Right renal pelvis (tissue), 4 donors: Measurements from ENCODE around the gene MYL11. TPM values are rescaled to one million over a fixed set of nuclear protein-coding genes. Genes with fewer than 3 reads are reported as not detected.

Experiments used
- DNase-seq, 4 donors: peaks; one replicate each; pipeline ENCODE4 v3.0.0-alpha.2; 2013; ENCODE audit warnings: low read depth in 4 of 4, low spot score in 3 of 4, missing footprints in 1 of 4
- polyA plus RNA-seq, 4 donors: library from polyadenylated mRNA; unstranded; fragments of 120-200 nt; gene quantifications; one replicate each; pipeline ENCODE4 v1.2.1, GENCODE V29; 2013; ENCODE audit not compliant: insufficient read length in 4 of 4

MYL11 gene
- polyA plus RNA-seq, 4 donors, result 1.1 to 1.8 (median 1.4) TPM

GRCh38 chr16:30416047-30416603, 41.5 kb downstream of the MYL11 start:
- DNase-seq, result no peak

GRCh38 chr16:30416624-30417528, 42.3 kb downstream of the MYL11 start:
- DNase-seq, result no peak

- peak; percentile 82 to 88 (median 83) for DNase-seq
Measured at GRCh38 chr16:30417529-30418349, 43.1 kb downstream of the MYL11 start.

GRCh38 chr16:30418350-30419181, 44.0 kb downstream of the MYL11 start:
- DNase-seq, result no peak

- no peak for DNase-seq
Measured at GRCh38 chr16:30421010-30421409, 46.4 kb downstream of the MYL11 start.

Other genes starting within 250 kb of the MYL11 start
- gene CORO1A, start 191.2 kb upstream of the MYL11 start, polyA plus RNA-seq, result 10 to 100 TPM in 3 of 4 donors, 1 to 10 TPM in 1; 9.2 to 12.3 (median 11.2) TPM
- 10 to 100 TPM; 19.2 to 34.5 (median 23.0) TPM for gene BOLA2B, start 181.1 kb upstream of the MYL11 start, polyA plus RNA-seq
- gene SLX1A, start 180.9 kb upstream of the MYL11 start, polyA plus RNA-seq, result 10 to 100 TPM; 18.9 to 20.8 (median 20.1) TPM
- gene SULT1A3, start 175.5 kb upstream of the MYL11 start, polyA plus RNA-seq, result 10 to 100 TPM in 2 of 4 donors, 1 to 10 TPM in 2; 4.1 to 12.8 (median 10.6) TPM
- gene NPIPB13, start 126.3 kb upstream of the MYL11 start, polyA plus RNA-seq, result 10 to 100 TPM in 1 of 4 donors, 1 to 10 TPM in 3; 3.5 to 11.8 (median 6.0) TPM
- gene CD2BP2, start 19.5 kb upstream of the MYL11 start, polyA plus RNA-seq, result 10 to 100 TPM; 49.5 to 63.5 (median 56.1) TPM
- 10 to 100 TPM; 30.9 to 39.2 (median 34.3) TPM for gene TBC1D10B, start 4.3 kb upstream of the MYL11 start, polyA plus RNA-seq
- gene SEPTIN1, start 7.8 kb downstream of the MYL11 start, polyA plus RNA-seq, result 1 to 10 TPM in 3 of 4 donors, under 1 TPM in 1; 1.00 to 3.0 (median 2.1) TPM
- gene ZNF48, start 20.6 kb downstream of the MYL11 start, polyA plus RNA-seq, result 10 to 100 TPM; 13.0 to 15.2 (median 13.9) TPM
- gene ZNF771, start 32.8 kb downstream of the MYL11 start, polyA plus RNA-seq, result 1 to 10 TPM; 5.5 to 8.9 (median 5.8) TPM
- 10 to 100 TPM; 43.6 to 63.9 (median 51.1) TPM for gene DCTPP1, start 55.2 kb downstream of the MYL11 start, polyA plus RNA-seq
- 100 to 1,000 TPM in 2 of 4 donors, 10 to 100 TPM in 2; 95.4 to 102 (median 99.8) TPM for gene SEPHS2, start 71.1 kb downstream of the MYL11 start, polyA plus RNA-seq
- 1 to 10 TPM; 1.7 to 3.4 (median 2.3) TPM for gene ITGAL, start 97.9 kb downstream of the MYL11 start, polyA plus RNA-seq
- 10 to 100 TPM; 52.6 to 71.0 (median 54.3) TPM for gene ZNF768, start 151.8 kb downstream of the MYL11 start, polyA plus RNA-seq
- 10 to 100 TPM; 10.1 to 11.8 (median 11.1) TPM for gene ZNF747, start 160.1 kb downstream of the MYL11 start, polyA plus RNA-seq
- 10 to 100 TPM; 11.3 to 14.8 (median 11.4) TPM for gene ZNF764, start 183.6 kb downstream of the MYL11 start, polyA plus RNA-seq
- gene ZNF688, start 196.9 kb downstream of the MYL11 start, polyA plus RNA-seq, result 10 to 100 TPM; 10.4 to 14.4 (median 12.7) TPM
- gene ZNF785, start 210.9 kb downstream of the MYL11 start, polyA plus RNA-seq, result 10 to 100 TPM; 17.8 to 21.7 (median 20.8) TPM
- 10 to 100 TPM; 13.6 to 16.2 (median 15.0) TPM for gene ZNF689, start 235.6 kb downstream of the MYL11 start, polyA plus RNA-seq